Left lung (tissue), 10 donors: ENCODE data around the gene GMNN. TPM values are rescaled to one million over a fixed set of nuclear protein-coding genes. Genes with fewer than 3 reads are reported as not detected.
"Not testable (repeated sequence)": the region's sequence is repeated elsewhere in the genome, so short reads cannot be mapped to it uniquely, and the experiment has no call there.

ENCODE experiments used
- ATAC-seq: fragments of 200-7000 bp; cut with Tn5 transposase; one replicate; pipeline ENCODE4 v1.9.1; 2020; ENCODE audit warnings: moderate library complexity
- DNase-seq, 4 donors: peaks; one replicate each; pipeline ENCODE4 v3.0.0-alpha.2; 2013 to 2020
- H3K27ac ChIP-seq, 2 donors: fragments of 200-600 bp; sonication (generic) in 1 of 2; one replicate each; pipeline versions ENCODE4 v1.5.0 to v1.8.0; 2020 to 2021
- H3K27me3 ChIP-seq, 2 donors: fragments of 200-600 bp; sonication (generic) in 1 of 2; one replicate each; pipeline versions ENCODE4 v1.5.0 to v1.8.0; 2020 to 2021
- H3K36me3 ChIP-seq, 2 donors: fragments of 200-600 bp; sonication (generic) in 1 of 2; one replicate each; pipeline versions ENCODE4 v1.5.0 to v1.8.0; 2020 to 2021
- H3K4me1 ChIP-seq, 2 donors: fragments of 200-600 bp; one replicate each; pipeline ENCODE4 v1.8.0; 2021
- H3K4me3 ChIP-seq, 2 donors: fragments of 200-600 bp; sonication (generic) in 1 of 2; one replicate each; pipeline versions ENCODE4 v1.5.0 to v1.8.0; 2020 to 2021; ENCODE audit warnings: mild to moderate bottlenecking in 1 of 2
- H3K9me3 ChIP-seq, 2 donors: fragments of 200-600 bp; sonication (generic) in 1 of 2; one replicate each; pipeline versions ENCODE4 v1.5.0 to v1.8.0; 2020 to 2021
- CTCF ChIP-seq, 2 donors: fragments of 200-600 bp; sonication (generic) in 1 of 2; IDR thresholded peaks; one replicate each; pipeline versions ENCODE4 v1.5.0 to v1.8.0; 2021; ENCODE audit warnings: antibody characterized with exemption in 2 of 2
- intact Hi-C, 2 donors: fragments of 100-400 bp; cut with DNase I; formaldehyde crosslinking; loops; one replicate each; pipeline versions ENCODE4 v1.11.2 to v1.14.2; 2022
- polyA plus RNA-seq, 6 donors: library from polyadenylated mRNA; unstranded; fragments of 120-200 nt; gene quantifications; one replicate each; pipeline ENCODE4 v1.2.1, GENCODE V29; 2013; ENCODE audit not compliant: insufficient read length in 6 of 6
- total RNA-seq, 2 donors: library from RNA; stranded (reverse); fragmentation: NEBNext Ultra II Directional; extraction: Animal tissue kit (Norgen Biotek cat#: 25700); gene quantifications; one replicate each; pipeline ENCODE4 v1.2.1, GENCODE V29; 2021
- donor health status: DM: no; HTN: yes; CAD: no.
- donor health status: DM: no; HTN: no; CAD: no.

GMNN gene
- total and polyA plus RNA-seq, 8 donors: 19.6 to 44.3 (median 36.6) TPM

GRCh38 chr6:24753545-24753944 lies 21.2 kb upstream of the GMNN start:
- ATAC-seq (no peak), DNase-seq (no peak)
- Histone ChIP-seq H3K27ac (no peak overlapping the region), H3K4me3 (no peak overlapping the region), H3K36me3 (no peaks in the 10 kb centered on the region), H3K9me3 (peaks cover 0 to 2% of the 10 kb centered on the region in 2 donors), H3K4me1 (no peaks in the 10 kb centered on the region), H3K27me3 (no peaks in the 10 kb centered on the region)
- intact Hi-C loops: no loop called here
- no peak for TF ChIP-seq CTCF (IDR thresholded peaks at IDR 0.05)

GRCh38 chr6:24754378-24754777 lies 20.4 kb upstream of the GMNN start:
- H3K4me1 ChIP-seq, H3K36me3 ChIP-seq, H3K27ac ChIP-seq, intact Hi-C loops, H3K27me3 ChIP-seq, H3K9me3 ChIP-seq, ATAC-seq, H3K4me3 ChIP-seq, DNase-seq: not testable (repeated sequence)

- DNase-seq: no peak
- H3K4me1 ChIP-seq: no peaks in the 10 kb centered on the region
- no peak for ATAC-seq
- peaks cover 0 to 2% of the 10 kb centered on the region in 2 donors for H3K9me3 ChIP-seq
- H3K27ac ChIP-seq: no peak overlapping the region
- intact Hi-C loops: no loop called here
- H3K27me3 ChIP-seq: no peaks in the 10 kb centered on the region
- TF ChIP-seq CTCF (IDR thresholded peaks at IDR 0.05): no peak
- no peaks in the 10 kb centered on the region for H3K36me3 ChIP-seq
- no peak overlapping the region for H3K4me3 ChIP-seq
Observed at GRCh38 chr6:24755279-24755678, 19.5 kb upstream of the GMNN start.

GRCh38 chr6:24757611-24758010 lies 17.1 kb upstream of the GMNN start:
- ATAC-seq (no peak), DNase-seq (no peak)
- H3K27ac ChIP-seq: no peak overlapping the region
- TF ChIP-seq CTCF (IDR thresholded peaks at IDR 0.05): no peak
- no peaks in the 10 kb centered on the region for H3K36me3 ChIP-seq
- H3K4me1 ChIP-seq: no peaks in the 10 kb centered on the region
- no peak overlapping the region for H3K4me3 ChIP-seq
- intact Hi-C loops: no loop called here
- no peaks in the 10 kb centered on the region for H3K9me3 ChIP-seq
- no peaks in the 10 kb centered on the region for H3K27me3 ChIP-seq

- DNase-seq: no peak
- no peaks in the 10 kb centered on the region for H3K9me3 ChIP-seq
- intact Hi-C loops: loop anchor here in 1 of 2 donors (10.0 kb wide), 1 partner anchor 175 kb away; no protein-coding TSS in a partner anchor
- H3K27me3 ChIP-seq: no peaks in the 10 kb centered on the region
- no peaks in the 10 kb centered on the region for H3K4me1 ChIP-seq
- H3K27ac ChIP-seq: no peak overlapping the region
- no peak for ATAC-seq
- H3K4me3 ChIP-seq: no peak overlapping the region
- H3K36me3 ChIP-seq: no peaks in the 10 kb centered on the region
- no peak for TF ChIP-seq CTCF (IDR thresholded peaks at IDR 0.05)
Observed at GRCh38 chr6:24759718-24760117, 15.0 kb upstream of the GMNN start.

- no peaks in the 10 kb centered on the region for H3K27me3 ChIP-seq
- no peaks in the 10 kb centered on the region for H3K4me1 ChIP-seq
- H3K4me3 ChIP-seq: no peak overlapping the region
- ATAC-seq (no peak), DNase-seq (no peak)
- TF ChIP-seq CTCF (IDR thresholded peaks at IDR 0.05): no peak
- no peaks in the 10 kb centered on the region for H3K36me3 ChIP-seq
- intact Hi-C loops: loop anchor here in 1 of 2 donors (10.0 kb wide), 1 partner anchor 175 kb away; no protein-coding TSS in a partner anchor
- H3K9me3 ChIP-seq: no peaks in the 10 kb centered on the region
- no peak overlapping the region for H3K27ac ChIP-seq
Observed at GRCh38 chr6:24760210-24760609, 14.5 kb upstream of the GMNN start.
